DMS153 treated with DMSO at 0.1 percent for 48 hours (cell line): Measurements from ENCODE around the gene DMXL2.
"Not testable (repeated sequence)": the region's sequence is repeated elsewhere in the genome, so short reads cannot be mapped to it uniquely, and the experiment has no call there.

Experiments
- DNase-seq: peaks from one replicate; lab custom pipeline; 2025; ENCODE audit not compliant: unreplicated experiment; lab: John Stamatoyannopoulos, UW

Gene DMXL2, protein sequence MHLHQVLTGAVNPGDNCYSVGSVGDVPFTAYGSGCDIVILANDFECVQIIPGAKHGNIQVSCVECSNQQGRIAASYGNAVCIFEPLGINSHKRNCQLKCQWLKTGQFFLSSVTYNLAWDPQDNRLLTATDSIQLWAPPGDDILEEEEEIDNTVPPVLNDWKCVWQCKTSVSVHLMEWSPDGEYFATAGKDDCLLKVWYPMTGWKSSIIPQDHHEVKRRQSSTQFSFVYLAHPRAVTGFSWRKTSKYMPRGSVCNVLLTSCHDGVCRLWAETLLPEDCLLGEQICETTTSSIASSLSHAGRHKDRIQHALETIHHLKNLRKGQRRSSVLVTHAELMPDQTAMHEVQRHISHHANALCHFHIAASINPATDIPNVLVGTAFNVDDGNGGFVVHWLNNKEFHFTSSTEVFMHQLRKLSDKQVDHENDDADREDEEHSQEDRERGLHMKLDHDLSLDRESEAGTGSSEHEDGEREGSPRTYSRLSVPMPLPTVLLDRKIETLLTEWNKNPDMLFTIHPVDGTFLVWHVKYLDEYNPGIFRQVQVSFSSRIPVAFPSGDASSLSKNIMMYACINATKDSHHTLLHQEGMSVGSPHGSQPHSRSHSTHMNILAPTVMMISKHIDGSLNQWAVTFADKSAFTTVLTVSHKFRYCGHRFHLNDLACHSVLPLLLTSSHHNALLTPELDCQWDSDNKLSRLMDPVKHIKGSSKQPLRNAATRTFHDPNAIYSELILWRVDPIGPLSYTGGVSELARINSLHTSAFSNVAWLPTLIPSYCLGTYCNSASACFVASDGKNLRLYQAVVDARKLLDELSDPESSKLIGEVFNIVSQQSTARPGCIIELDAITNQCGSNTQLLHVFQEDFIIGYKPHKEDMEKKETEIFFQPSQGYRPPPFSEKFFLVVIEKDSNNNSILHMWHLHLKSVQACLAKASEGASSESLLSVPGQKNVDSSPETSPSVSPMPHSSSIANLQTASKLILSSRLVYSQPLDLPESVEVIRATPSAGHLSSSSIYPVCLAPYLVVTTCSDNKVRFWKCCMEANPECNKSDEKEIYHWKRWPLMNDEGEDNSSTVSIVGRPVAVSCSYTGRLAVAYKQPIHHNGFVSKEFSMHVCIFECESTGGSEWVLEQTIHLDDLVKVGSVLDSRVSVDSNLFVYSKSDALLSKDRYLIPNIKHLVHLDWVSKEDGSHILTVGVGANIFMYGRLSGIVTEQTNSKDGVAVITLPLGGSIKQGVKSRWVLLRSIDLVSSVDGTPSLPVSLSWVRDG (N-terminal part only)

GRCh38 chr15:51622604-51623370 is at the start of gene DMXL2:
TSS of gene DMXL2 (minus strand) at chr15:51622771. CDS start at chr15:51622545, 226 bp downstream.
- DNase-seq = peak; percentile 35

DNA sequence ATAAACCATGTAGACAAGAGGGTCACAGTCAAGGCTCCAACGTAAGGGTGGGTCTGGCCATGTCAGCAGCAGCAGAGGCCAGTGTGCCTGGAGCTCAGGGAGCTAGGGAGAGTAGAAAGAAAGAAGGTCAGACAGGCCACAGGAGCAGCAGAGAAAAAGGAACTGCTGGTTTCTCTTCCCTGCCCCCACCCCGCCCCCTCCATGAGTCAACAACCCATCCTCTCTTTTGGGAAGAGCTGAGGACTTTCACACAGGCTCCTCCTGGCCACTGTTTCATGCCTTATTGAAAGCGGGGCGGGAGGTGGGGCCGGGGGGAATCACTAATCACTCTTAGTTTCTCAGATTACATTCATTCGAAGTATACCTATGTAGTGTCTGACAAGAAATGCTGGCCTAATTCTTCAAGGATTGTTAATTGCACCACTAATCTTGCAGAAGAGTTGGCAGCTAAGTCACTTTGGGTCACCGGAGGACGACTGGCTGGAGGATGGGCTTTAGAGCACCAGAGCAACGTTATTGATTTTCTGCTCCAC is 49.6 kb upstream of the DMXL2 start:
- no peak for DNase-seq

DNA sequence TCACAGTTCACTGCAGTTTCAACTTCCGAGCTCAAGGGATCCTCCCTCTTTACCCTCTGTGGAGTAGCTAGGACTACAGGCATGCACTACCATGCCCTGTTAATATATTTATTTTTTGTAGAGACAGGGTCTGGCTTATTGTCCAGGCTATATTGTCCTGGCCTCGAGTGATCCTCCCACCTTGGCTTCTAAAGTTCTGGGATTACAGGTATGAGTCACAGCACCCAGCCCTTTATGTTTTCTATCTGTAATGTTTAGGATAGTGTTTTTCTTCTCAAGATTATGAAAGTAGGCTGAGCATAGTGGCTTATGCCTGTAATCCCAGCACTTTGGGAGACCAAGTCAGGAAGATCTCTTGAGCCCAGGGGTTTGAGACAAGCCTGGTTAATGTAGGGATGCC is 46.8 kb upstream of the DMXL2 start:
- DNase-seq = no peak

DNA sequence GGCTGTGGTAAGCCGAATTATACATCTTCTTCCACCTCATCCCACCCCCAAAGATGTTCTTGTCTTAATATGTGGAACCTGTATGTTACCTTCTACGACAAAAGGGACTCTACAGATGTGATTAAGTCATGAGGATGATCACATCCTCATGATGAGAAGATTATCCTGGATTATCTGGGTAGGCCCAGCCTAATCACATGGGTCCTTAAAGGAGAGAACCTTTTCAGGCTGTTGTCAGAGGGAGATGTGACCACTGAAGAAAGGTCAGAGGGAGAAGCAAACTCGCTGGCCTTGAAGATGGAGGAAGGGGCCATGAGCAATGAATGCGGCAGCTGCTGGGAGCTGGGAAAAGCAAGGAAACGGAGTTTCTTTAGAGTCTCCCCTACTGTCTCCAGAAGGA is 45.9 kb upstream of the DMXL2 start:
- no peak for DNase-seq

DNA sequence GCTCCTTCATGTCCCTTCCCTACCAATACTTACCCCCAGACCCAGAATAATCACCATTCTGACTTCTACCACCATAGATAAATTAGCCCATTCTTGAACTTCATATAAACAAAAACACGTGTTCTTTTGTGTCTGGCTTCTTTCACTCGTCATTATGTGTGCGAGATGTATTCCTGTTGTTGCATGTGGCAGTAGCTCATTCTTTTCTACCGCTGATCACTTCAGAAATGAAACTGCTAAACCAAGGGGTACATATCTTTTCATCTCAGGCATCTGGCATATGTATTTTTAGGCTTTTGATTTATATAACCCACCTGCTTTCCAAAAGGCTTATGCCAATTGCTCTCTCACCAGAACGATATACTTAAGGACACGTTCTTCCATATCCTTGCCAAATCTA is 44.9 kb upstream of the DMXL2 start:
- DNase-seq = no peak

DNA sequence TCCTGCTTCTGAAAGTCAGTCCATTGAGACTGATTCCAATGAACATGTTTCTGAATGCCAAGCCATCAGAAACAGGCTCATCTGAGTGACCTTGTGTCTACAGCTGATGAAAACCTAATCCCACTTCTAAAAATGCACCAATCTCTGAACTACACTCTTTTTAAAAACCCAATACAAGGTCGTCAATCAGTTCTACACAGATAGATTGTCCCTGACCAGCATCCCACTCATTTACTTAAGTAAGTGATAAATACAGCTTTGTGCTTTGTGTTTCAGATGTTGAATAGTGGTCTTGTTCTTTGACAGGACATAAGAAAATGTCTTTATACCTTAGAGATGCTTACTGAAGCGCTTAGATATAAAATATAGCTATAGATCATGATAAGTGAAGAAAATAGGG is 38.5 kb upstream of the DMXL2 start:
- no peak for DNase-seq

GRCh38 chr15:51658664-51659063 is 36.1 kb upstream of the DMXL2 start:
- DNase-seq = no peak

GRCh38 chr15:51655401-51656057 is 33.0 kb upstream of the DMXL2 start:
- not testable (repeated sequence) for DNase-seq

DNA sequence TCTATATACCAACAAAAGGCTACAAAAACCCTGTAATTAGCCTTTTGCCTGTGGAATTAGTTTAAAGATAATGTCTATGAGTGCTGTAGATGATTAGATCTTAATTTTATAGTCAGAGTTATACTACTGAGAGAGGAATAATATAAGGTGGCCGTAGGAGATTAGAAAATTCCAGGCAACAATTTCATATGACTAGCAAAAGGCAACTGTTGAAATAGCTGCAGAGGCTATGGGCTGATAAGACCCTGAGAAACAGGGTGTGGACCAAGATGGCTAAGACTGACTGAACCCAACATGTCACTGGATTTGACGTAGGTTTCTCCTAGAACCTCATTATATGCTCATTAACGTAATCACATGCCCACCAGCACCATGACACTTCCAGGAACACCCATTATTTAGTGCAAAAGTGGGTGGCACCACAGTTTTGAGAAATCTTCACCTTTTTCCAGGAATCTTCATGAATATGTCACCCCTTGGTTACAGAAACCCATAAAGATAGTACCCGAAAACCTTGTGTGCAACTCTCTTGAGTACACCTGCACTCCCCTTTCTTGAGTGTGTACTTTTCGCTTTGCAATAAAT is 29.6 kb upstream of the DMXL2 start:
- no peak for DNase-seq

DNA sequence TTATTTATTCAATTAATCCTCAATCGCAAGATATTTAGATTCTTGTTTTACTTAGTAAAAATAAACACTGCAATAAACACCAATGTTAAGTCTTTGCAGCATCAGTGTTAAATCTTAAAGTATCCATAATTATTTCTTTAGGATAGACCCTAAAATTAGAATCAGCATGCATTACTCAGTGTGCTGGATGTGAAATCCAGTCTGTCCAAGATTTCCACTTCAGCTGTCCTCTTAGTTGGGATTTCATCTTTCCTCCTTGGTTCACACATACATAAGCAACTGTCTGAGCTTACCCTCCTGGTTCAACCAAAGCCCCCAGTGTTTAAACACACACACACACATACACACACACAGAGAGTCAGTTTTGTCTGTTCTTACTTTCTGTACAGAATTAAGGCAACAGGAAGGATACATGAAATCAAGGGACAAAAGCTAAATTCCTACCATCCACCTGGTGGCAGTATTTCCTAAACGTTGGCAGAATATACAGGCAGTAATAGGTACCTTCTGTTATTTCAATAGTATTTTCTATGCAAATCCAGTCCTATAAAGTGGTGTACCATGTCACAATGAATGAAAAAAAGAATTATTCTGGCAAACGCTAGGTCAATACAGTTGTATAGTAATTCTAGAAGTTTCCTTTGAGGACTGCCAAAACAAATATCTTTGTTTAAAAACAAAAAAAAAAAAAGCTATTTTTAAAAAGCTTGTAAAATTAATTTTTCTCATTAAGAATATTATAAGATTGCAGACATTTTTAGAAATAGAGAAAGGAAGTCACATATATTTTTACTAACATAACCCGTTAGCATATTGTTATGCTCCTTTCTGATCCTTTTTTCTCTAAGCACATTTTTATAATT is 27.3 kb upstream of the DMXL2 start:
- DNase-seq = peak; percentile 44

- DNase-seq = not testable (repeated sequence)
These were observed 26.1 kb upstream of the DMXL2 start for GRCh38 chr15:51648643-51649042.

GRCh38 chr15:51648101-51648500 is 25.5 kb upstream of the DMXL2 start:
- not testable (repeated sequence) for DNase-seq

DNA sequence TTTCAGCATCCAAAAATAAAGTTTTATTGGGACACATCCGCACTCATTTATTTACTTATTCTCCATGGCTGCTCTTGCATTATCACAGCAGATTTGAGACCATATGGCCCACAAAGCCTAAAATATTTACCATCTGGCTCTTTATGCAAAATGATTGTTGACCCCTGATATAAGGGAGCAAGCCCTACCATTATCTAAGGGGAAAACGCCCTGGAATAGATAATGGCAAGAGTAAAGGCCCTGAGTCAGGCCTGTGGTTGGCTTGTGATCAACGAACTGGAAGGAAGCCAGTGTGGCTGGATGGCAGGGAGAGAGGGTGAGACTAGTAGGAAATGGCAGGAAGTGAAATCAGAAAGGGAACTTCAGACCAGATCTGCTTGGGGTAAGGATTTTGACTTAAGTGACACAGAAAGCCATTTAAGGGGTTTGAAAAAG is 24.6 kb upstream of the DMXL2 start:
- no peak for DNase-seq

DNA sequence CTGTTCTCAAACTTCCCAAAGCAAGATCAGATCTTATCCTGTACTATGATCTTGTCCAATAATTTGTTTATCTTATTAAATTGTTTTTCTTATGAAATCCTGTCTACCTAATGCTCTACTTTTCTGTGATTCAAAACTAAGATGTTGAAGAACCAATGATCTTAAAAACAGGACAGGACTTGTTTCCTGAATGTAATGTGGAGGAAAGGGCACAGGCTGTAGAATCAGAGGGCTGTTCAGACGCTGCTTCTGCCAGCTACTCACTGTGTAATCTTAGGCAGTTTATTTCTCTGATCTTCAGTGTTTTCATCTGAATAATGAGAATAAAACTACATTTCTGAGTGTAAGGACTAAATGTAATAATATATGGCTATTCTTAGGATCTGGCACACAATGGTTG is 20.1 kb upstream of the DMXL2 start:
- DNase-seq = no peak

- no peak for DNase-seq
These were observed 19.0 kb upstream of the DMXL2 start for GRCh38 chr15:51641490-51642130.

DNA sequence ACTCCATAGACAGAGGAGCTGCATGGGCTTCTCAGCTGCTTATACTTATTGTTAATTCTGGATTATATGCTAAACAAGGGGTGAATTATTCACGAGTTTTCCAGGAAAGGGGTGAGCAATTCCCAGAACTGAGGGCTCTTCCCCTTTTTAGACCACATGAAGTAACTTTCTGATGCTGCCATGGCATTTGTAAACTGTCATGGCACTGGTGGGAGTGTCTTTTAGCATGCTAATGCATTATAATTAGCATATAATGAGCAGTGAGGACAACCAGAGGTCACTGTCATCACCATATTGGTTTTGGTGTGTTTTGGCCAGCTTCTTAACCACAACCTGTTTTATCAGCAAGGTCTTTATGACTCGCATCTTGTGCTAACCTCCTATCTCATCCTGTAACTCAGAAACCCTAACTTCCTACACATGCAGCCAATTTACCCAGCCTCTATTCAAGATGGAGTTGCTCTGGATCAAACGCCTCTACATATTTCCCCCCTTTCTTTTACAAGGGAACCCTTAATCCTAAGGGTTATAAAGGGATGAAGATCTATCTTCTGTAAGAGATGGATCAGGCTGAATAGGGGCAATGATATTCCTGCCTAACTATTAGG is 12.1 kb upstream of the DMXL2 start:
- DNase-seq = no peak

DNA sequence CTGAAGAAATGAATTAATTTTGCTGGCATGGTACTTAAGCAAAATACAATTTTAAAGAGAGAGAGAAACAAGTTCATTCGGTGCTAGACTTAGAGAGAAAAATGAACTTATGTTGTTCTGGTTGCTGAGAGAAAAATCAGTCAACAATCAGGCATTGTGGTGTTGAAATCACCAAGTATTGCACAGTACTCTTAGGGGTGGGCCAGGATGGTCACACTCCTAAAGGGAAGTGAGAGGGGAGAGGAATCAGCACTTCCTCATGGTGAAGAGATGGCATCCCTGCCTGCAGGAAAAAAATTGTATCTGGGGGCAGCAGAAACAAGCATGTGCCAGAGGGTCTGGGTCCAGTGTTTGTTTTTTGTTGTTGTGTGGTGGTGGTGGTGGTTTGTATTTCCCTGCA is 7.0 kb upstream of the DMXL2 start:
- no peak for DNase-seq
